ENCODE data around the gene NDST4. TPM values are rescaled to one million over a fixed set of nuclear protein-coding genes. Genes with fewer than 3 reads are reported as not detected.

NDST4 gene
- total and polyA plus RNA-seq, 11 donors, result not detected

DNA sequence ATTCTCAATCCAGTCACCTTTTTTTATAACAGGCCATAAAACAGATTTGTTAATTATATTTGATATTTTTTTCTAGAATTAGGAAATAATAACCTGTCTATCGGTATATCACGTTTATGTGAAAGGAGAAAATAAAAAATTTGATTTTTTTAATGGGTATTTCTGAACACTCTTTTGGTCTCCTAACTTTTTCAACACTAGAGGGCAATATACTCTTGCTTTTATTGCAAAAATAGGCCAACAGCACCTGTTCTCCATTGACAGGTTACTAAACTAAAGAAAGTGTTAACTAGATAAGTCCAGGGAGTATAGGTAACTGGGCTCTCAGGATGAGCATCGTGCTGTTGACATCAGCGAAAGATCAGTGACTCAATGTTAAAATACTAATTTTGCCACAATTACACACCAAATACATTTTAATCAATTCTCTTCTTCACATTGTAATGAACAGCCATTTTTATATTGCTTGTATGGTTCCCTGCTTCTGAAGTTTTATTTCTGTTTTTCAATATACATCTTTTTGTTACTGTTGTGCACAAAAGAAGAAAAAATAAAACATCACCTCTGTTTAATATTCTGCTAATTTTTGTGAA lies 22.8 kb downstream of the NDST4 start:
- no peaks in the 10 kb centered on the region for H3K4me1 ChIP-seq
- no peak for ATAC-seq
- no peak overlapping the region for H3K27ac ChIP-seq
- H3K27me3 ChIP-seq, result no peaks in the 10 kb centered on the region
- H3K4me3 ChIP-seq, result no peak overlapping the region
- intact Hi-C loops (cut with DNase I), result loop anchor here in 2 of 10 donors (5.0 to 10.0 kb wide), 2 partner anchors 444 to 447 kb away; no protein-coding TSS in a partner anchor
- H3K9me3 ChIP-seq, result no peaks in the 10 kb centered on the region
- no peaks in the 10 kb centered on the region for H3K36me3 ChIP-seq
- TF ChIP-seq POLR2A (IDR thresholded peaks at IDR 0.05), result no peak
- TF ChIP-seq, protein P1, sequence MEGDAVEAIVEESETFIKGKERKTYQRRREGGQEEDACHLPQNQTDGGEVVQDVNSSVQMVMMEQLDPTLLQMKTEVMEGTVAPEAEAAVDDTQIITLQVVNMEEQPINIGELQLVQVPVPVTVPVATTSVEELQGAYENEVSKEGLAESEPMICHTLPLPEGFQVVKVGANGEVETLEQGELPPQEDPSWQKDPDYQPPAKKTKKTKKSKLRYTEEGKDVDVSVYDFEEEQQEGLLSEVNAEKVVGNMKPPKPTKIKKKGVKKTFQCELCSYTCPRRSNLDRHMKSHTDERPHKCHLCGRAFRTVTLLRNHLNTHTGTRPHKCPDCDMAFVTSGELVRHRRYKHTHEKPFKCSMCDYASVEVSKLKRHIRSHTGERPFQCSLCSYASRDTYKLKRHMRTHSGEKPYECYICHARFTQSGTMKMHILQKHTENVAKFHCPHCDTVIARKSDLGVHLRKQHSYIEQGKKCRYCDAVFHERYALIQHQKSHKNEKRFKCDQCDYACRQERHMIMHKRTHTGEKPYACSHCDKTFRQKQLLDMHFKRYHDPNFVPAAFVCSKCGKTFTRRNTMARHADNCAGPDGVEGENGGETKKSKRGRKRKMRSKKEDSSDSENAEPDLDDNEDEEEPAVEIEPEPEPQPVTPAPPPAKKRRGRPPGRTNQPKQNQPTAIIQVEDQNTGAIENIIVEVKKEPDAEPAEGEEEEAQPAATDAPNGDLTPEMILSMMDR (IDR thresholded peaks at IDR 0.05), result peak; percentile 28 to 57 (median 37)
- no peak for DNase-seq
- WGBS, 4 donors, result 7 to 13% (median 8%) methylated on average over 4 of the region's 4 CpGs

DNA sequence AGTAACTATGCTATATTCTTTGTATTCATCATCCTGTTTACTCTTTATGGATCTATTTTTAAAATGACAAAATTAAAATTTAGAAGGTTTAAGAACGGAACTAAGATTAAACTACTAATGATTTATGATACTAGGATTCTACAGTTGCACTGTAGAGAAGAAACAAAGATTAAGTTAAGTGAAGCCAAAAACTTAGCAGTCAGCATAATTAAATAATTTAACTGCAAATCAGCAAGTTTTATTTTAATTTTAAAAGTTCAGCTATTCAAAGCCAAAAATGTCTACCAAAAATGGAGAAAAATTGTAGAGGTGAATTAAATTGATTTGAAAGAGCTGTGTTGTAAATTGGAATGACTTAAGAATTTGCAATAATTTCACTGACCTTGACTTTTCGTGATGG lies 30.8 kb downstream of the NDST4 start:
- intact Hi-C loops (cut with DNase I), result loop anchor here in 1 of 10 donors (10.0 kb wide), 1 partner anchor 452 kb away; no protein-coding TSS in a partner anchor
- H3K4me3 ChIP-seq, result no peak overlapping the region
- no peaks in the 10 kb centered on the region for H3K36me3 ChIP-seq
- no peak for TF ChIP-seq POLR2A (IDR thresholded peaks at IDR 0.05)
- TF ChIP-seq, protein P1 (IDR thresholded peaks at IDR 0.05), result no peak
- H3K9me3 ChIP-seq, result peaks cover 0 to 7% (median 0%) of the 10 kb centered on the region in 12 donors
- H3K4me1 ChIP-seq, result no peaks in the 10 kb centered on the region
- no peak overlapping the region for H3K27ac ChIP-seq
- no peaks in the 10 kb centered on the region for H3K27me3 ChIP-seq
- no peak for DNase-seq
- no peak for ATAC-seq
- 75 to 79% (median 77%) methylated on average over 2 of the region's 2 CpGs for WGBS, 4 donors

DNA sequence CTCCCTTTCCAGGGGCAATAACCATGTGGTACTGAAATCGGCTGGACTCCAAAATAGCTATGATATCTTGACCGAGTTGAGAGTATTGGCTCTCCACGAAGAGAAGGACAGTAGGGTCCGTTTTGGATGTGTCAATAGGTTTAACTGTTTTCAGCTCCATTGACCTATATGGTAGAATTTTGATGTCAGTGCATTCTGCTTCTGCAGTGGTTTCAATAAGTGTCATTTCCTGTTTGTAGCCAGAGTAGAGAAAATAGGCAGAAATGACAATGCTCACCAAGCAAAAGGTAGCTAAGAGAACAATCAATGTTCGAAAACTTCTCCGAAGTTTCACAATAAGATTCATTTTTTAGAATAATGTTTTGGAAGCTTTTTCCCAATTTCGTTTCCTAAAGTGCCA lies 36.7 kb downstream of the NDST4 start:
- Histone ChIP-seq H3K36me3 (no peaks in the 10 kb centered on the region), H3K27me3 (no peaks in the 10 kb centered on the region), H3K4me1 (no peaks in the 10 kb centered on the region), H3K9me3 (no peaks in the 10 kb centered on the region), H3K4me3 (no peak overlapping the region), H3K27ac (no peak overlapping the region)
- no peak for ATAC-seq
- 79 to 85% (median 83%) methylated on average over 7 of the region's 7 CpGs for WGBS, 4 donors
- intact Hi-C loops (cut with DNase I), result no loop called here
- no peak for TF ChIP-seq POLR2A (IDR thresholded peaks at IDR 0.05)
- TF ChIP-seq, protein P1 (IDR thresholded peaks at IDR 0.05), result no peak
- DNase-seq, result no peak

DNA sequence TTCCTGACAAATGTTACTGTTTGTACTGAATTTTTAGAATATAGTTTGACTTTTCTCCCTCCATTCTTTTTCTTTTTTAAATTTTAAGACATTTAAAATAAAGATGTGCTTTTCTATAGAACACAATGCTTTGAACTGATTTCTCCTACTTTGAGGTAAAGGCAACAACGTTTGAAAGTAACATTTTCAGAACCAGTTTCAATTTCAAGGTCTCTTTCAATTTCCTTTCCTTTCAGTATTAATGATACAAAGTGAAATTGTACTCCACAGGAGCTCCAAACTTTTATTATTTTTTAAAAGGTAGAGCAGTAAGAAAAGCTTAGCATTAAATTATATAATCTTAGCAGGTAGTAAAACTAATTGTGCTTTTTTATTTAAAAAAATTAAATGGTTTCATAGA lies 54.9 kb downstream of the NDST4 start:
- ATAC-seq (no peak), DNase-seq (no peak)
- Histone ChIP-seq H3K4me1 (no peaks in the 10 kb centered on the region), H3K4me3 (no peak overlapping the region), H3K27me3 (no peaks in the 10 kb centered on the region), H3K9me3 (no peaks in the 10 kb centered on the region), H3K27ac (no peak overlapping the region), H3K36me3 (no peaks in the 10 kb centered on the region)
- intact Hi-C loops (cut with DNase I), result no loop called here
- no peak for TF ChIP-seq POLR2A (IDR thresholded peaks at IDR 0.05)
- TF ChIP-seq, protein P1 (IDR thresholded peaks at IDR 0.05), result no peak
- WGBS, 4 donors, result 19 to 40% (median 29%) methylated on average over 1 of the region's 1 CpG
